Measurements from ENCODE around the gene MTM1.

Gene MTM1

DNA sequence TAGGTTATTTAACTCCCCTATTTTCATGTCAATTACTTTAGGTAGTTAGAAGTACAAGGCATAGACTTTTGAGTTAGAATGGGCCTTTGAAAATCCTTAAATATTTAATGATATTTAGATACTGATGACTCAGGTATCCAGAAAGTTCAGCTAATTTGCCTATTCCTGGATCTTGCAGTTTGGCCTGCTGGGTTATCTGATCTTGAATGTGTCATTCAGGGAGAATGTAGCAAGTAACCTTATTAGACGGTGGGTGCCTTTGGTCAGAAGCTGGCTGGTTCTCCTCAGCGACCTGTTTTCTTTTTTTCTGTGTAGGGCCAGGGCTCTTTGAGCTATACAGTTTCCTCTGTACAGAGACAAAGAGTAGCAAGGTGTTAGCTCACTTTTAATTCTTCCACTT, 42.0 kb downstream of the MTM1 start:
- no peak; the same call in 2 of the 3 replicates for ATAC-seq

DNA sequence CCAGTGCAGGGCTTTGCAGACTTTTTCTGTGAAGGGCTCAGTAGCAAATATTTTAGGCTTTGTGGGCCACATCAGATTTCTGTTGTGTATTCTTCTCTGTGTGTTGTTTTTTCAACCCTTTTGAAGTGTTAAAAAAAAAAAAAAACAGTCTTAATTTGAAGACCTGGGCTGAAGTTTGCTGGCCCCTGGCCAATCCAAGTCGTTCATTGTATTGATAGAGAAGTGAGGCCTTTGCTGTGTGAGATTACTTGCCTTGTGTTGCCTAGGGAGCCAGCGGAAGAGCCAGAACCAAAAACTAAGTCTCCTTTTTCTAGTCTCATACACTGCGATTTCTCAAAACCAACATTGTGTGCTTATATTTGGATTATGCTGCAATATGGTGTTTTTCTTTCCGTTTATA, 46.9 kb downstream of the MTM1 start:
- ATAC-seq, result no peak
- TF ChIP-seq TCF4 (CRISPR knock-in tag; IDR thresholded peaks at IDR 0.05; ENCODE audit: borderline replicate concordance) (no peak), ZFP3 (CRISPR knock-in tag; IDR thresholded peaks at IDR 0.05) (no peak), ZC3H10 (CRISPR knock-in tag; IDR thresholded peaks at IDR 0.05) (no peak), ZNF8 (CRISPR knock-in tag; IDR thresholded peaks at IDR 0.05) (no peak), ESRRG (CRISPR knock-in tag; IDR thresholded peaks at IDR 0.05) (no peak), GLIS3 (CRISPR knock-in tag; IDR thresholded peaks at IDR 0.05) (no peak), ARNTL (CRISPR knock-in tag; IDR thresholded peaks at IDR 0.05; ENCODE audit: borderline replicate concordance, low read depth) (no peak), CSDC2 (CRISPR knock-in tag; IDR thresholded peaks at IDR 0.05) (no peak), OSR1 (CRISPR knock-in tag; IDR thresholded peaks at IDR 0.05) (no peak), BACH2 (CRISPR knock-in tag; IDR thresholded peaks at IDR 0.05; ENCODE audit: borderline replicate concordance) (no peak), ZNF565 (CRISPR knock-in tag; conservative IDR thresholded peaks at IDR 0.05; ENCODE audit: low read depth) (no peak), ZFP30 (CRISPR knock-in tag; IDR thresholded peaks at IDR 0.05) (no peak), PPARA (CRISPR knock-in tag; IDR thresholded peaks at IDR 0.05; ENCODE audit: borderline replicate concordance) (no peak), ZNF70 (CRISPR knock-in tag; IDR thresholded peaks at IDR 0.05) (no peak)
- TF ChIP-seq, protein P1, sequence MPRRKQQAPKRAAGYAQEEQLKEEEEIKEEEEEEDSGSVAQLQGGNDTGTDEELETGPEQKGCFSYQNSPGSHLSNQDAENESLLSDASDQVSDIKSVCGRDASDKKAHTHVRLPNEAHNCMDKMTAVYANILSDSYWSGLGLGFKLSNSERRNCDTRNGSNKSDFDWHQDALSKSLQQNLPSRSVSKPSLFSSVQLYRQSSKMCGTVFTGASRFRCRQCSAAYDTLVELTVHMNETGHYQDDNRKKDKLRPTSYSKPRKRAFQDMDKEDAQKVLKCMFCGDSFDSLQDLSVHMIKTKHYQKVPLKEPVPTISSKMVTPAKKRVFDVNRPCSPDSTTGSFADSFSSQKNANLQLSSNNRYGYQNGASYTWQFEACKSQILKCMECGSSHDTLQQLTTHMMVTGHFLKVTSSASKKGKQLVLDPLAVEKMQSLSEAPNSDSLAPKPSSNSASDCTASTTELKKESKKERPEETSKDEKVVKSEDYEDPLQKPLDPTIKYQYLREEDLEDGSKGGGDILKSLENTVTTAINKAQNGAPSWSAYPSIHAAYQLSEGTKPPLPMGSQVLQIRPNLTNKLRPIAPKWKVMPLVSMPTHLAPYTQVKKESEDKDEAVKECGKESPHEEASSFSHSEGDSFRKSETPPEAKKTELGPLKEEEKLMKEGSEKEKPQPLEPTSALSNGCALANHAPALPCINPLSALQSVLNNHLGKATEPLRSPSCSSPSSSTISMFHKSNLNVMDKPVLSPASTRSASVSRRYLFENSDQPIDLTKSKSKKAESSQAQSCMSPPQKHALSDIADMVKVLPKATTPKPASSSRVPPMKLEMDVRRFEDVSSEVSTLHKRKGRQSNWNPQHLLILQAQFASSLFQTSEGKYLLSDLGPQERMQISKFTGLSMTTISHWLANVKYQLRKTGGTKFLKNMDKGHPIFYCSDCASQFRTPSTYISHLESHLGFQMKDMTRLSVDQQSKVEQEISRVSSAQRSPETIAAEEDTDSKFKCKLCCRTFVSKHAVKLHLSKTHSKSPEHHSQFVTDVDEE (CRISPR knock-in tag; IDR thresholded peaks at IDR 0.05), result no peak
- TF ChIP-seq, protein P2, sequence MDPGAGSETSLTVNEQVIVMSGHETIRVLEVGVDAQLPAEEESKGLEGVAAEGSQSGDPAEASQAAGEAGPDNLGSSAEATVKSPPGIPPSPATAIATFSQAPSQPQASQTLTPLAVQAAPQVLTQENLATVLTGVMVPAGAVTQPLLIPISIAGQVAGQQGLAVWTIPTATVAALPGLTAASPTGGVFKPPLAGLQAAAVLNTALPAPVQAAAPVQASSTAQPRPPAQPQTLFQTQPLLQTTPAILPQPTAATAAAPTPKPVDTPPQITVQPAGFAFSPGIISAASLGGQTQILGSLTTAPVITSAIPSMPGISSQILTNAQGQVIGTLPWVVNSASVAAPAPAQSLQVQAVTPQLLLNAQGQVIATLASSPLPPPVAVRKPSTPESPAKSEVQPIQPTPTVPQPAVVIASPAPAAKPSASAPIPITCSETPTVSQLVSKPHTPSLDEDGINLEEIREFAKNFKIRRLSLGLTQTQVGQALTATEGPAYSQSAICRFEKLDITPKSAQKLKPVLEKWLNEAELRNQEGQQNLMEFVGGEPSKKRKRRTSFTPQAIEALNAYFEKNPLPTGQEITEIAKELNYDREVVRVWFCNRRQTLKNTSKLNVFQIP (CRISPR knock-in tag; IDR thresholded peaks at IDR 0.05; ENCODE audit: borderline replicate concordance, low read depth), result no peak
- TF ChIP-seq, protein P3, sequence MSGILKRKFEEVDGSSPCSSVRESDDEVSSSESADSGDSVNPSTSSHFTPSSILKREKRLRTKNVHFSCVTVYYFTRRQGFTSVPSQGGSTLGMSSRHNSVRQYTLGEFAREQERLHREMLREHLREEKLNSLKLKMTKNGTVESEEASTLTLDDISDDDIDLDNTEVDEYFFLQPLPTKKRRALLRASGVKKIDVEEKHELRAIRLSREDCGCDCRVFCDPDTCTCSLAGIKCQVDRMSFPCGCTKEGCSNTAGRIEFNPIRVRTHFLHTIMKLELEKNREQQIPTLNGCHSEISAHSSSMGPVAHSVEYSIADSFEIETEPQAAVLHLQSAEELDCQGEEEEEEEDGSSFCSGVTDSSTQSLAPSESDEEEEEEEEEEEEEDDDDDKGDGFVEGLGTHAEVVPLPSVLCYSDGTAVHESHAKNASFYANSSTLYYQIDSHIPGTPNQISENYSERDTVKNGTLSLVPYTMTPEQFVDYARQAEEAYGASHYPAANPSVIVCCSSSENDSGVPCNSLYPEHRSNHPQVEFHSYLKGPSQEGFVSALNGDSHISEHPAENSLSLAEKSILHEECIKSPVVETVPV (CRISPR knock-in tag; IDR thresholded peaks at IDR 0.05), result no peak

More for the DNA sequence above, 42.0 kb downstream of the MTM1 start:
- TF ChIP-seq ZC3H10 (CRISPR knock-in tag; IDR thresholded peaks at IDR 0.05), result no peak
- TF ChIP-seq, protein P4, sequence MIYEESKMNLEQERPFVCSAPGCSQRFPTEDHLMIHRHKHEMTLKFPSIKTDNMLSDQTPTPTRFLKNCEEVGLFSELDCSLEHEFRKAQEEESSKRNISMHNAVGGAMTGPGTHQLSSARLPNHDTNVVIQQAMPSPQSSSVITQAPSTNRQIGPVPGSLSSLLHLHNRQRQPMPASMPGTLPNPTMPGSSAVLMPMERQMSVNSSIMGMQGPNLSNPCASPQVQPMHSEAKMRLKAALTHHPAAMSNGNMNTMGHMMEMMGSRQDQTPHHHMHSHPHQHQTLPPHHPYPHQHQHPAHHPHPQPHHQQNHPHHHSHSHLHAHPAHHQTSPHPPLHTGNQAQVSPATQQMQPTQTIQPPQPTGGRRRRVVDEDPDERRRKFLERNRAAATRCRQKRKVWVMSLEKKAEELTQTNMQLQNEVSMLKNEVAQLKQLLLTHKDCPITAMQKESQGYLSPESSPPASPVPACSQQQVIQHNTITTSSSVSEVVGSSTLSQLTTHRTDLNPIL (CRISPR knock-in tag; IDR thresholded peaks at IDR 0.05; ENCODE audit: low read depth), result no peak

DNA sequence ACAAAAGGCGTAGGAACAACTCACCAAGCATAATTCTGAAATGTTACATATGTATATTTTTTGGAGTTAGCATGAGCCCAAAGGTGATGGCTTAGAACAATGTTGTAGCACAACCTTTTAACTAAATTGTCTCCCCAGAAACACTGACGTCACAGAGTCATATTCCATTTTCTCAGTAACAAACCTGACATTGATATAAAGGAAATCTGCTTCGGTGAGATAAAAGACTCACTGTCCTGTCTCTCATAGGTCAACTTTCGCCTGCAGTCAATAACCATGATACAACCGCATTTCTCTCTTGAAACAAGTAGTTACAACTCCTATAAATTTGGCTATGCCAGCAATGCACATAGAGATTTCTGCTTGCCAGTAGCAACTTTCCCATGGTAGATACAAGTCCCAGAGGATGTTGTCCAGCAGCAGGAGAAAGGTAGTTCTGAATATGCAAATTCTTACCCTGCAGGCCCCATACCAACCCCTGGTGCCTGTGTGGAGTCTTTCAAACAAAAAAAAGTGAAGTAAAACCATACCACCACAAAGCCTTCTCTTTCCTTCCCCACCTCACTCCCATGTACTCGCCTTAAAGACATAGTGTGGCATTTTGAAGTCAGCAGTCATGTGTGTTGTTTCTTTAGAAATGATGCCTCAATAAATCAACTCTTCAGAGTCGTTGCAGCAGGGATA, 47.9 kb downstream of the MTM1 start:
- ATAC-seq, result no peak
- no peak for TF ChIP-seq GLIS3 (CRISPR knock-in tag; IDR thresholded peaks at IDR 0.05)
- TF ChIP-seq, protein P2 (CRISPR knock-in tag; IDR thresholded peaks at IDR 0.05; ENCODE audit: borderline replicate concordance, low read depth), result no peak
- TF ChIP-seq, protein P3 (CRISPR knock-in tag; IDR thresholded peaks at IDR 0.05), result no peak
- TF ChIP-seq RARB (CRISPR knock-in tag; IDR thresholded peaks at IDR 0.05), result no peak
